ENCODE data around the gene SDF4. TPM values are rescaled to one million over a fixed set of nuclear protein-coding genes. Genes with fewer than 3 reads are reported as not detected.

Gene SDF4, protein sequence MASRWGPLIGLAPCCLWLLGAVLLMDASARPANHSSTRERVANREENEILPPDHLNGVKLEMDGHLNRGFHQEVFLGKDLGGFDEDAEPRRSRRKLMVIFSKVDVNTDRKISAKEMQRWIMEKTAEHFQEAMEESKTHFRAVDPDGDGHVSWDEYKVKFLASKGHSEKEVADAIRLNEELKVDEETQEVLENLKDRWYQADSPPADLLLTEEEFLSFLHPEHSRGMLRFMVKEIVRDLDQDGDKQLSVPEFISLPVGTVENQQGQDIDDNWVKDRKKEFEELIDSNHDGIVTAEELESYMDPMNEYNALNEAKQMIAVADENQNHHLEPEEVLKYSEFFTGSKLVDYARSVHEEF
- total RNA-seq, result 74.2 TPM

DNA sequence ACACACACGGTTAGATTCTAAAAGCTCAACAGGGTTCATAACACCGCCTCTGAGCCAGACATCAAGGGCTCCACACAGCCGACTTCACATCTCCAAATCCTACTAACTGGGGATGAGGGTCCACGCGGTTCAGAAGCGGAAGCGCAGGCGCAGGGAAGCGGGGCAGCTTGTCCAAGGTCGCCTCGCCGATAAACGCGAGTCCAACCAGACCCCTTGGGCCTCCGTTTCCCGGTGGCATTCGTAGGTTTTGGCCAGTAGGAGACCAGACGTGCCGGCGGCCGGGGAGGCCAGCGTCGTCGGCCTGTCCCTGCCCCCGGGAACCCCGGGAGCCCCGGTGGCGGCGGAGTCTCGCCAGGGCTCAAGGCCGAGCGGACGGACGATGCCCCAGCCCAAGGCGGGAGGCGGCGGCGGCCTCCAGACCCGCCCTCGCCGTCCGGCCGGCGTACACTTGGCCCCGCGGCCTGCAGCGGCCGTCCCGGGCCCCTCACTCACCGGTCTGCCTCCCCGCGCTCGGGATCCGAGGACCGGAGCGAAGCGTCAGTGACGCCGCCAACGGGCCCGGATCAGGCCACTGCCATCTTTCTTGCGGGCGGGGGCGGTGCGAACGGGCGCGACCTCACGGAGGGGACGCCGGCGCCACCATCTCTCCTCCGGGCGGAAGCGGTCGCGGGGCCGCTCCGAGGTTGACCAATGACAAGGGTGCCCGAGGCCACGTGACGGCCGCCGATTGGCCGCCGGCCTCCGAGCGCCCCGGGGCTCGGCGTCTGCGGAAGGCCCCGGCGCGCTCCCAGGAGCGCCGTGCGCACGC lies at the start of gene SDF4:
Gene SDF4 (minus strand): TSS at position 602 of the 808 bp plus-strand sequence. CDS start 3,229 bp downstream, outside the sequence.
- H3K9me3 ChIP-seq, result no peaks in the 10 kb centered on the region
- peaks cover 0 to 23% of the 10 kb centered on the region in 2 donors for H3K36me3 ChIP-seq
- TF ChIP-seq, protein P1, sequence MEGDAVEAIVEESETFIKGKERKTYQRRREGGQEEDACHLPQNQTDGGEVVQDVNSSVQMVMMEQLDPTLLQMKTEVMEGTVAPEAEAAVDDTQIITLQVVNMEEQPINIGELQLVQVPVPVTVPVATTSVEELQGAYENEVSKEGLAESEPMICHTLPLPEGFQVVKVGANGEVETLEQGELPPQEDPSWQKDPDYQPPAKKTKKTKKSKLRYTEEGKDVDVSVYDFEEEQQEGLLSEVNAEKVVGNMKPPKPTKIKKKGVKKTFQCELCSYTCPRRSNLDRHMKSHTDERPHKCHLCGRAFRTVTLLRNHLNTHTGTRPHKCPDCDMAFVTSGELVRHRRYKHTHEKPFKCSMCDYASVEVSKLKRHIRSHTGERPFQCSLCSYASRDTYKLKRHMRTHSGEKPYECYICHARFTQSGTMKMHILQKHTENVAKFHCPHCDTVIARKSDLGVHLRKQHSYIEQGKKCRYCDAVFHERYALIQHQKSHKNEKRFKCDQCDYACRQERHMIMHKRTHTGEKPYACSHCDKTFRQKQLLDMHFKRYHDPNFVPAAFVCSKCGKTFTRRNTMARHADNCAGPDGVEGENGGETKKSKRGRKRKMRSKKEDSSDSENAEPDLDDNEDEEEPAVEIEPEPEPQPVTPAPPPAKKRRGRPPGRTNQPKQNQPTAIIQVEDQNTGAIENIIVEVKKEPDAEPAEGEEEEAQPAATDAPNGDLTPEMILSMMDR (IDR thresholded peaks at IDR 0.05), result no peak
- TF ChIP-seq POLR2AphosphoS5 (IDR thresholded peaks at IDR 0.05; ENCODE audit: insufficient read depth in 1 of 2, low read depth in 1 of 2), result peak in 1 of 2 donors; percentile 56
- peak in 1 of 2 donors; percentile 93 for DNase-seq (ENCODE audit: extremely low spot score in 2 of 2)
- peak within 1 kb of the TSS; percentile 86 for H3K27ac ChIP-seq
- H3K4me3 ChIP-seq, result peak within 1 kb of the TSS; percentile 80 to 94
- peaks cover 43% of the 10 kb centered on the region for H3K4me1 ChIP-seq
- intact Hi-C loops (cut with DNase I), result loop anchor here (10.0 kb wide), 1 partner anchor 107 kb away; no protein-coding TSS in a partner anchor
- no peaks in the 10 kb centered on the region for H3K27me3 ChIP-seq

DNA sequence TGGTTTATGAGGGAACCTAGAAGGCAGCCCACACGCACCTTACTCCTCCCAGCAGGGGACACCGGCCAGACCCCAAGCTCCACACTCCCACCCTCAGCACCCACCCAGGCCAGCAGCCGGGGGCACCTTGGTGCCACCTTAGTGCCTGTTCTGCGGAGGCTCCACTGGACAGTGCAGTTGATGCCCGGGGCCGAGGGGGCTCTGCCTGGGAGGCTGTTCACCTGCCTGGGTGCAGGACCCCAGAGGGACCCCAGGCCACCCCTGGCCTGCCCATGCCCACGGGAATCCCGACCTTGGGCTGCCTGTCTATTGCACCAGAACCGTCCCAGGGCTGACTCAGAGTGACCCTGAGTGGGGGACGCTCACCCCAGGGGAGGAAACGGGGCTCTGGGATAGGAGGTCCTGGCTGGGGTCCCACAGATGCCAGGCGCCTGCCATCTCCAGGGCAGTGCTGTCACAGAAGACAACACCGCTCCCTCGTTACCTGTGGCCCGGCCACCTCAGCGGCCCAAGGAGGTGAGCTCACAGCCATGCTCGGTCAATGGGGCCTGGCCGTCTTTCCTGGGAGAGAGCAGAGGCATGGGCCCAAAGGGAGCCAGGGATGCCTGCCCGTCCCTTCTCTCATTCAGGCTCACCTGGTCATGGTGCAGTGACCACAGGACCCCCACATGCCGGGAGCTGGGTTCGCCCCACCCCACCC lies 49.1 kb upstream of the SDF4 start:
- H3K27ac ChIP-seq, result no peak overlapping the region
- H3K9me3 ChIP-seq, result no peaks in the 10 kb centered on the region
- H3K4me1 ChIP-seq, result peaks cover 5% of the 10 kb centered on the region
- intact Hi-C loops (cut with DNase I), result no loop called here
- H3K4me3 ChIP-seq, result no peak overlapping the region
- TF ChIP-seq, protein P1 (IDR thresholded peaks at IDR 0.05), result no peak
- TF ChIP-seq POLR2A (IDR thresholded peaks at IDR 0.05) (no peak), POLR2AphosphoS5 (IDR thresholded peaks at IDR 0.05; ENCODE audit: insufficient read depth in 1 of 2, low read depth in 1 of 2) (no peak)
- no peak for DNase-seq (ENCODE audit: extremely low spot score in 2 of 2)
- no peaks in the 10 kb centered on the region for H3K27me3 ChIP-seq
- H3K36me3 ChIP-seq, result no peaks in the 10 kb centered on the region

DNA sequence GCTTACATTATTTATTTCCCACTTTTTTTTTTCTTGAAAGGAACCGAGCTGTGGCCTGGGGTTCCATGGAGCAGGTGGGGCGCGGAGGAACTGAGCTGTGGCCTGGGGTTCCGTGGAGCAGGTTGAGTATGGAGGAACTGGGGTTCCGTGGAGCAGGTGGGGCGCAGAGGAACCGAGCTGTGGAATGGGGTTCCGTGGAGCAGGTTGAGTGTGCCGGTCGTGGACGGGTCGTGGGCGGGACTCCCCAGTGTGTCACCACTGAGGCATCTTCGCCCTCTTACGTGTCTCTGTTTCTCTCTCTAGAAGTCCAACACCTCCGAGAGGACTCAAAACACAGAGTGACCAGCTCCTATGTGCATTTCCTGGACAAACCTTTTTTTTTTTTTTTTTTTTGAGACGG lies 47.2 kb upstream of the SDF4 start:
- TF ChIP-seq POLR2AphosphoS5 (IDR thresholded peaks at IDR 0.05; ENCODE audit: insufficient read depth in 1 of 2, low read depth in 1 of 2) (no peak), POLR2A (IDR thresholded peaks at IDR 0.05) (no peak)
- TF ChIP-seq, protein P1 (IDR thresholded peaks at IDR 0.05), result no peak
- Histone ChIP-seq H3K36me3 (no peaks in the 10 kb centered on the region), H3K27ac (no peak overlapping the region), H3K27me3 (no peaks in the 10 kb centered on the region), H3K4me3 (no peak overlapping the region), H3K4me1 (peaks cover 21% of the 10 kb centered on the region), H3K9me3 (no peaks in the 10 kb centered on the region)
- intact Hi-C loops (cut with DNase I), result no loop called here
- DNase-seq (ENCODE audit: extremely low spot score in 2 of 2), result no peak

DNA sequence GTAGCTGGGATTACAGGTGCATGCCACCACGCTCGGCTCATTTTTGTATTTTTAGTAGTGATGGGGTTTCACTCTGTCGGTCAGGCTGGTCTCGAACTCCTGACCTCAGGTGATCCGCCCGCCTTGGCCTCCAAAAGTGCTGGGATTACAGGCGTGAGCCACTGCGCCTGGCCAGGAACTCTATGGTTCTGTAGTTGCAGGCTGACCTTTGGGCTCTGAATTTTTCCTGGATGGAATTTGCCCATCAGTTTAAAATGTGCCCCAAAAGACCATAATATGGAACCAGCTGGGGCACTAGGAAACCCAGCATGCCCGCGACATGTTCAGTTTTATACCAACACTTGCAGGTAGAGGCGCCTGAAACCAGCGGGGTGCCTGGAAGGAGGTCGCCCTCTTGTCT lies 46.8 kb upstream of the SDF4 start:
- no peak overlapping the region for H3K4me3 ChIP-seq
- peaks cover 21% of the 10 kb centered on the region for H3K4me1 ChIP-seq
- TF ChIP-seq, protein P1 (IDR thresholded peaks at IDR 0.05), result no peak
- TF ChIP-seq POLR2A (IDR thresholded peaks at IDR 0.05) (no peak), POLR2AphosphoS5 (IDR thresholded peaks at IDR 0.05; ENCODE audit: insufficient read depth in 1 of 2, low read depth in 1 of 2) (no peak)
- intact Hi-C loops (cut with DNase I), result no loop called here
- no peak overlapping the region for H3K27ac ChIP-seq
- no peak for DNase-seq (ENCODE audit: extremely low spot score in 2 of 2)
- H3K9me3 ChIP-seq, result no peaks in the 10 kb centered on the region
- H3K27me3 ChIP-seq, result no peaks in the 10 kb centered on the region
- no peaks in the 10 kb centered on the region for H3K36me3 ChIP-seq

All from vagina (tissue), 2 donors.